Spleen (tissue), 7 donors: ENCODE measurements around the gene MYBPC3.
A peak's percentile ranks its signal among the peaks of the same experiment; 100 is the strongest.

Experiments used
- POLR2A ChIP-seq, 3 donors: fragments of 450-650 bp; IDR thresholded peaks; one replicate each; pipeline ENCODE4 v1.5.1; 2017; ENCODE audit warnings: antibody characterized with exemption in 3 of 3, mild to moderate bottlenecking in 1 of 3
- POLR2AphosphoS5 ChIP-seq, 3 donors: sonication (generic); formaldehyde crosslinking; IDR thresholded peaks; one replicate each; pipeline ENCODE4 v1.5.1; 2017; ENCODE audit warnings: antibody characterized with exemption in 3 of 3
- TF ChIP-seq, protein P1 (sequence below), 11 experiments: fragments of 200-600 bp in 7 of 11; fragments of 450-650 bp in 4 of 11; sonication (generic) in 4 of 11; IDR thresholded peaks in 8 of 11; conservative IDR thresholded peaks in 3 of 11; 1 replicate in 7 of 11; 2 replicates in 4 of 11; pipeline versions ENCODE4 v1.4.0 to v1.8.0; 2016 to 2021; ENCODE audit warnings: antibody characterized with exemption in 11 of 11, inconsistent platforms in 4 of 11, mild to moderate bottlenecking in 1 of 11
- donor health status: DM: no; HTN: no; CAD: no; lungs with moderate emphysema.
- donor health status: DM: no; HTN: no; CAD: no.
- donor health status: DM: no; HTN: no; CAD: no.

DNA sequence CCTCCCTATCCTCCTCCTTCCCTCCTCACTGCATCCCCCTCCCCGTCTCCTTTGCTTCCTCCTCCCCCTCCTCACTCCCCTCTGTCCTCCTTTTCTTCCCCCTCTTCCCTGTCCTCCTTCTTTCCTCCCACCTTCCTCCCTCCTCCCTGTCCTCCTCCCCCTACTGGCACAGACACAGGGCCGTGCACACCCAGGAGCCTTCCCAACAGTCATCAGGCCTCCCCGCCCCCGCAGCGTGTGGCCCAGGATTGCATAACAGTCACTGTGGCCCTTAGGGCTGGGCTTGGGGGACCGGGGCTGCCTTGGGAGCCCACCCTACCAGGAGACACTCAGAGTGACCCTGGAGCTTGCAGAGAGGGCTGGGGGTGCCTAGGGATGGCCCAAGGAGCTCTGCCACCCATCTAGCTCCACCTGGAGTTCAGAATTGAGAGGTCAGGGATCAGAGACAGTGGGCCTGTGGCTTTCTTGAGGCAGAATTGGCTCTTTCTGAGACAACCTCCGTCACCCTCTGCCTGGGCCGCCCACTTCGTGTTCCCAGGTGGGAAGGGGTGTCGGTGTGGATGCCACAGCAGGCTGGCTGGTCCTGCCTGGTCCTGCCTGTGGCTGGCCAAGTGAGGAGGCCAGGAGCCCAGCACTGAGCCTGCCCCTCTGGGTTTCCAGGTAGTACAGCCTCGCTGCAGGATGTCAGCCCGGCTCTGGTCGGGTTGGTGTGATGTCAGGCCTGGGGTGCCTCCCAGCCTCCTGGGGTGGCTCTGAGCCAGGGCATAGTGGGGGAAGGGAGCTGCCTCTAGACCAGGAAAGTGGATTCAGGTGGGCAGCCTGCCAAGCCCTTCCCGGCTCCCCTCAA is 24.2 kb upstream of the MYBPC3 start:
- TF ChIP-seq, protein P1, sequence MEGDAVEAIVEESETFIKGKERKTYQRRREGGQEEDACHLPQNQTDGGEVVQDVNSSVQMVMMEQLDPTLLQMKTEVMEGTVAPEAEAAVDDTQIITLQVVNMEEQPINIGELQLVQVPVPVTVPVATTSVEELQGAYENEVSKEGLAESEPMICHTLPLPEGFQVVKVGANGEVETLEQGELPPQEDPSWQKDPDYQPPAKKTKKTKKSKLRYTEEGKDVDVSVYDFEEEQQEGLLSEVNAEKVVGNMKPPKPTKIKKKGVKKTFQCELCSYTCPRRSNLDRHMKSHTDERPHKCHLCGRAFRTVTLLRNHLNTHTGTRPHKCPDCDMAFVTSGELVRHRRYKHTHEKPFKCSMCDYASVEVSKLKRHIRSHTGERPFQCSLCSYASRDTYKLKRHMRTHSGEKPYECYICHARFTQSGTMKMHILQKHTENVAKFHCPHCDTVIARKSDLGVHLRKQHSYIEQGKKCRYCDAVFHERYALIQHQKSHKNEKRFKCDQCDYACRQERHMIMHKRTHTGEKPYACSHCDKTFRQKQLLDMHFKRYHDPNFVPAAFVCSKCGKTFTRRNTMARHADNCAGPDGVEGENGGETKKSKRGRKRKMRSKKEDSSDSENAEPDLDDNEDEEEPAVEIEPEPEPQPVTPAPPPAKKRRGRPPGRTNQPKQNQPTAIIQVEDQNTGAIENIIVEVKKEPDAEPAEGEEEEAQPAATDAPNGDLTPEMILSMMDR (IDR thresholded peaks at IDR 0.05 in 8 of 11, conservative IDR thresholded peaks at IDR 0.05 in 3 of 11): peak in 2 of 11 experiments; percentile 23 to 40
- peak; percentile 48 to 83 (median 59) for TF ChIP-seq POLR2AphosphoS5 (IDR thresholded peaks at IDR 0.05)
- TF ChIP-seq POLR2A (IDR thresholded peaks at IDR 0.05): no peak
